HEK293T (cell line): ENCODE results near the gene APBA2.
"Not testable (repeated sequence)": the region's sequence is repeated elsewhere in the genome, so short reads cannot be mapped to it uniquely, and the experiment has no call there.

Experiments used
- CTCF ChIA-PET: fragments of 350-600 bp; formaldehyde crosslinking; extraction: SDS; loops from one replicate; lab custom pipeline; 2021; ENCODE audit warnings: antibody characterized with exemption, inconsistent platforms; lab: Yijun Ruan, JAX
- POLR2A ChIA-PET: fragments of 350-600 bp; formaldehyde crosslinking; extraction: SDS; loops from one replicate; lab custom pipeline; 2020; ENCODE audit warnings: antibody characterized with exemption, inconsistent platforms; lab: Yijun Ruan, JAX
- DNase-seq: peaks from one replicate; pipeline ENCODE4 v3.0.0; 2012; ENCODE audit warnings: mixed read lengths; ENCODE audit errors: extremely low spot score
- ARNT ChIP-seq: fragments of 450-650 bp; IDR thresholded peaks from 2 replicates; pipeline ENCODE4 v1.6.1; 2017; ENCODE audit warnings: mild to moderate bottlenecking
- ELF4 ChIP-seq: fragments of 450-650 bp; IDR thresholded peaks from 2 replicates; pipeline ENCODE4 v1.6.1; 2017; ENCODE audit warnings: antibody characterized with exemption
- FOXA1 ChIP-seq: fragments of 450-650 bp; IDR thresholded peaks from 2 replicates; pipeline ENCODE4 v1.6.1; 2016; ENCODE audit warnings: mild to moderate bottlenecking
- FOXK2 ChIP-seq: fragments of 450-650 bp; IDR thresholded peaks from 2 replicates; pipeline ENCODE4 v1.6.1; 2016; ENCODE audit warnings: mild to moderate bottlenecking
- FOXM1 ChIP-seq: fragments of 450-650 bp; IDR thresholded peaks from 2 replicates; pipeline ENCODE4 v1.6.1; 2017; ENCODE audit warnings: mild to moderate bottlenecking, borderline replicate concordance
- HDGF ChIP-seq: fragments of 450-650 bp; IDR thresholded peaks from 2 replicates; pipeline ENCODE4 v1.6.1; 2017; ENCODE audit warnings: antibody characterized with exemption, borderline replicate concordance
- L3MBTL2 ChIP-seq: fragments of 450-650 bp; conservative IDR thresholded peaks from 2 replicates; pipeline ENCODE4 v1.6.1; 2016; ENCODE audit warnings: mild to moderate bottlenecking
- LEF1 ChIP-seq: fragments of 450-650 bp; IDR thresholded peaks from 2 replicates; pipeline ENCODE4 v1.6.1; 2017; ENCODE audit warnings: mild to moderate bottlenecking, borderline replicate concordance
- NFRKB ChIP-seq: fragments of 450-650 bp; IDR thresholded peaks from 2 replicates; pipeline ENCODE4 v1.6.1; 2016; ENCODE audit warnings: mild to moderate bottlenecking, moderate library complexity
- SP1 ChIP-seq: fragments of 450-650 bp; IDR thresholded peaks from 2 replicates; pipeline ENCODE4 v1.6.1; 2017
- SUZ12 ChIP-seq: fragments of 450-650 bp; IDR thresholded peaks from 2 replicates; pipeline ENCODE4 v1.6.1; 2016; ENCODE audit warnings: mild to moderate bottlenecking
- TARDBP ChIP-seq: fragments of 450-650 bp; IDR thresholded peaks from 2 replicates; pipeline ENCODE4 v1.6.1; 2016
- ZNF384 ChIP-seq: fragments of 450-650 bp; IDR thresholded peaks from 2 replicates; pipeline ENCODE4 v1.6.1; 2016

The APBA2 gene

DNA sequence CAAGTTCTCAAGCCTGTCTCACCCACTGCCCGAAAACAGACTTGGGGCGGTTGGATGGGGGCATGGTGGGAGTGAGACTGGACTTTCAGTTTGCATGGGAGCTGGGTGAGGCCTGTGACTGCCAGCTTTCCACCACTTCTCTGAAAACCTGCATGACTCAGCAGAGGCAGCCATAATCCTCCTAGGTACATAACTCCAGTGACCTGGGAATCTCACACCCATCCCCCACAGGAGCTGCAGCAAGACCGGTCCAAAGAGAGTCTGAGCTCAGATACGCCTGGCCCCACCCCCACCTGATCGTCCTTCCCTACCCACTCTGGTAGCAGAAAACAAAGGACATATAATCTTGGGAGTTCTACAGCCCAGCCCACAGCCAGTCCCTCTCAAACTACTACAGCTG, 276.6 kb downstream of the APBA2 start:
- ChIA-PET CTCF (no interaction called here), POLR2A (no interaction called here)
- no peak for DNase-seq
- TF ChIP-seq TARDBP = no peak
- TF ChIP-seq ELF4 = no peak
- TF ChIP-seq ZNF384 = no peak
- no peak for TF ChIP-seq HDGF
- no peak for TF ChIP-seq LEF1
- TF ChIP-seq NFRKB = no peak
- no peak for TF ChIP-seq FOXA1
- no peak for TF ChIP-seq FOXK2
- TF ChIP-seq ARNT = no peak
- TF ChIP-seq SP1 = no peak
- TF ChIP-seq L3MBTL2 = no peak
- TF ChIP-seq FOXM1 = no peak
- TF ChIP-seq SUZ12 = no peak

DNA sequence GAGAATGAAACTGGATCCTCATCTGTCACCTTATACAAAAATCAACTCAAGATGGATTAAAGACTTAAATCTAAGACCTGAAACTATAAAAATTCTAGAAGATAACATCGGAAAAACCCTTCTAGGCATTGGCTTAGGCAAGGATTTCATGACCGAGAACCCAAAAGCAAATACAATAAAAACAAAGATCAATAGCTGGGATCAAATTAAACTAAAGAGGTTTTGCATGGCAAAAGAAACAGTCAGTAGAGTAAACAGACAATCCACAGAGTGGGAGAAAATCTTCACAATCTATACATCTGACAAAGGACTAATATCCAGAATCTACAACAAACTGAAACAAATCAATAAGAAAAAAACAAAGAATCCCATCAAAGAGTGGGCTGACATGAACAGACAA, 281.3 kb downstream of the APBA2 start:
- DNase-seq, CTCF ChIA-PET, POLR2A ChIA-PET: not testable (repeated sequence)
